Mucosa of stomach (tissue), 1 donor: ENCODE data around the gene CTDNEP1.
A peak's percentile ranks its signal among the peaks of the same experiment; 100 is the strongest.

Source experiments
- H3K27me3 ChIP-seq: one replicate; pipeline ENCODE4 v1.7.0; 2013; ENCODE audit warnings: mild to moderate bottlenecking, low read length; ENCODE audit not compliant: control insufficient read depth, insufficient read depth
- H3K36me3 ChIP-seq: one replicate; pipeline ENCODE4 v1.7.0; 2013; ENCODE audit warnings: low read length; ENCODE audit not compliant: control insufficient read depth, insufficient read depth
- H3K4me1 ChIP-seq: one replicate; pipeline ENCODE4 v1.7.0; 2013; ENCODE audit warnings: mild to moderate bottlenecking, low read length; ENCODE audit not compliant: control insufficient read depth, insufficient read depth
- H3K4me3 ChIP-seq: one replicate; pipeline ENCODE4 v1.7.0; 2013; ENCODE audit warnings: low read length
- H3K9ac ChIP-seq: one replicate; pipeline ENCODE4 v1.7.0; 2013; ENCODE audit warnings: mild to moderate bottlenecking, low read length, moderate library complexity
- H3K9me3 ChIP-seq: one replicate; pipeline ENCODE4 v1.7.0; 2013; ENCODE audit warnings: mild to moderate bottlenecking, low read length, moderate library complexity; ENCODE audit not compliant: control insufficient read depth
- donor health status: Pancreatic carcinoma.

Gene CTDNEP1

DNA sequence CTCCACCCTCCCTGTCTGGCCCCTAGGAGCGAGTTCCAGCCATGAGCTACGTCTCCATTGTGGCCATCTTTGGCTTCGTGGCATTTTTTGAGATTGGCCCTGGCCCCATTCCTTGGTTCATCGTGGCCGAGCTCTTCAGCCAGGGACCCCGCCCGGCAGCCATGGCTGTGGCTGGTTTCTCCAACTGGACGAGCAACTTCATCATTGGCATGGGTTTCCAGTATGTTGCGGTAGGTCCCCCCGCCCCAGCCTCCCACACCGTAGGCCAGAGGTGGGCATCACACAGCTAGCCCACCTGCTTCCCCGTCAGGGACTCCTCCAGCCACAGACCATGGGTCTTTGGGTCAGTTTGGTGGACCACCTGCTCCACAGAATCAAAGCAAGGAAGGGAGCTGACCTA is 34.1 kb upstream of the CTDNEP1 start:
- H3K27me3 ChIP-seq = peaks cover 37% of the 10 kb centered on the region
- peaks cover 16% of the 10 kb centered on the region for H3K4me1 ChIP-seq
- H3K9ac ChIP-seq = no peak overlapping the region
- no peak overlapping the region for H3K4me3 ChIP-seq
- no peaks in the 10 kb centered on the region for H3K36me3 ChIP-seq
- H3K9me3 ChIP-seq = no peaks in the 10 kb centered on the region

DNA sequence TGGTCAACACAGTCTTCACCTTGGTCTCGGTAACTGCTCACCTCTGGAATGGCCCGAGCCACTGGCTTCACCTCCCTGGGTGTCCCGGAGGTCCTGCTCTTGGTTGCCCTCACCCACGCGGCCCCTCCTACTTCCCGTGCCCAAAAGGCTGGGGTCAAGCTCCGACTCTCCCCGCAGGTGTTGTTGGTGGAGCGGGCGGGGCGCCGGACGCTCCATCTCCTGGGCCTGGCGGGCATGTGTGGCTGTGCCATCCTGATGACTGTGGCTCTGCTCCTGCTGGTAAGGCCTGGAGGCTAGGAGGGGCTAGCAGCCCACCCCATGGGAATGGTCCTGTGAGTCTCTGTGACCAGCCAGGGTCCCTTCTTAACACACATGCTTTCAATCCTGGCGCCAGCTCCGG is 33.4 kb upstream of the CTDNEP1 start:
- Histone ChIP-seq H3K9me3 (no peaks in the 10 kb centered on the region), H3K36me3 (no peaks in the 10 kb centered on the region), H3K4me1 (peaks cover 21% of the 10 kb centered on the region), H3K27me3 (peaks cover 43% of the 10 kb centered on the region), H3K4me3 (no peak overlapping the region), H3K9ac (no peak overlapping the region)

DNA sequence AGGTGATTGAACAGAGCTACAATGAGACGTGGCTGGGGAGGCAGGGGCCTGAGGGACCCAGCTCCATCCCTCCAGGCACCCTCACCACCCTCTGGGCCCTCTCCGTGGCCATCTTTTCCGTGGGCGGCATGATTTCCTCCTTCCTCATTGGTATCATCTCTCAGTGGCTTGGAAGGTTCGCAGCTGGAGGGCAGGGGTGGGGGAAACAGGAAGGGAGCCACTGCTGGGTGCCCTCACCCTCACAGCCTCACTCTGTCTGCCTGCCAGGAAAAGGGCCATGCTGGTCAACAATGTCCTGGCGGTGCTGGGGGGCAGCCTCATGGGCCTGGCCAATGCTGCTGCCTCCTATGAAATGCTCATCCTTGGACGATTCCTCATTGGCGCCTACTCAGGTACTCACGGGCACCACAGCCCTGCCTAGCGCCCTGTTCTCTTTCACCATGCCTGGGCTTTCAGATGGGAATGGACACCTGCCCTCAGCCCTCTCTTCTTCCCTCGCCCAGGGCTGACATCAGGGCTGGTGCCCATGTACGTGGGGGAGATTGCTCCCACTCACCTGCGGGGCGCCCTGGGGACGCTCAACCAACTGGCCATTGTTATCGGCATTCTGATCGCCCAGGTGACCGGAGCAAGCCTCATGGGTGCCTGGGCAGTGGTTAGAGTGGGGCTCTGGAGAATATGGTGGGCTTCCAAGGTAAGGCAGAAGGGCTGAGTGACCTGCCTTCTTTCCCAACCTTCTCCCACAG is 32.1 kb upstream of the CTDNEP1 start:
- no peak overlapping the region for H3K9ac ChIP-seq
- H3K4me3 ChIP-seq = no peak overlapping the region
- H3K36me3 ChIP-seq = no peaks in the 10 kb centered on the region
- no peaks in the 10 kb centered on the region for H3K9me3 ChIP-seq
- H3K27me3 ChIP-seq = peaks cover 43% of the 10 kb centered on the region
- H3K4me1 ChIP-seq = peaks cover 21% of the 10 kb centered on the region

DNA sequence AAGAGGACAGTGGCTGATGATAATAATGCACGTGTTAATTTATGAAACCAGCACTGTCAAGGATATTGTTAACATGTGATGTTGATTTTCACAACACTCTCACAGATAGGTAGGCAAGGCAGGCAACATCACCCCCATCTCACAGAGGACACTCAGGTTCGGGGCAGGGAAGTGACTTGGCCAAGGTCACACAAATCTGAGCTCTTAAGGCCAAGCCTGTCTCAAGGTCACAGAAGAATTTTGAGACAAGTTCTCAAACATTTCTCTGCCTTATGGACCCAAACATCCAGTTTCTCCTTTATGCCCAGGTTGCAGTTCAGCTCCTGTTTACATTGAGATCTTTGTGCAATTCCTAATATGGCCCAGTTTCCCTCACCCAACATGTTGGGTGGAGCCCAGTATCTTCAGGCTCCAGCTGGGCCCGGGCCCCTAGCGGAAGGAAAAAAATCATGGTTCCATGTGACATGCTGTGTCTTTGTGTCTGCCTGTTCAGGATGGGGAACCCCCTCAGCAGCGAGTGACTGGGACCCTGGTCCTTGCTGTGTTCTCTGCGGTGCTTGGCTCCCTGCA is 31.3 kb upstream of the CTDNEP1 start:
- Histone ChIP-seq H3K4me1 (peaks cover 21% of the 10 kb centered on the region), H3K36me3 (no peaks in the 10 kb centered on the region), H3K27me3 (peaks cover 43% of the 10 kb centered on the region), H3K4me3 (no peak overlapping the region), H3K9ac (no peak overlapping the region), H3K9me3 (no peaks in the 10 kb centered on the region)

DNA sequence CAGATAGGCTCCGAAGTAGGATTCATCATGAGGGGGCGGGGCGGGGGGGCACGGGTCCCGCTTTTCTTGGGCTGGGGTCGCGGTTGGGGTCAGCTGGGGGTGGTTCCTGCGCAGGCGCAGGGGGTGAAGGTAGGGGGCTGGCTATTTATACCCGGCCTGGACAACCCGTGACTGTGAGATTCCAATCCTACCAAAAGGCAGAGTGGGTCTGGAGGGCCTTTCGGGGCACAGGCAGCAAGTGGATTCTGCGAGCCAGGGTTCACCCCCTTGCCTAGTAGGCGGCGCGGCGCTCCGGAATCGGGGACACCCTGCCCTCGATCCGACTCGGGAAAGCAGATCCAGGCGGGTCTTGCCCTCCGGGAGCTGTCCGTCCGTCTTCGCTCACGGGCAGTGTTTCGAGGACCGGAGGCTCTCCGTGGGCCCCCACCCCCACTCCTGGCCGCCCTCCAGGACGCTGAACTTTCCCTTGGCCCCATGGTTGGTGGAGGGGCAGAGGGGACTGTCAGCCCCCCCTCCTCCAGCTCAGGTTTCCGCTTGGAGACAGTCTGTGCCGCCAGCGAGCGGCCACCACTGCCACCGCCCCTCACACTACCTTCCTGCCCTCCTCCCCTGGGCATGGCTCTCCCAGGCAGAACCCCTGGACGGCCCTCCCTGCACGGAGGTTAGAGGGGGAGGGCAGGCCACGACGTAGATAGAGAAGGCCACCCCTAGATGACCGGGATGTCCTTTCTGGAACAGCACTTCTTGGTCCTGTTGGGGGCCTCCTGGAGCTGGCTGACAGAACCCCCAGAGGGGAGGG is 30.6 kb upstream of the CTDNEP1 start:
- Histone ChIP-seq H3K4me3 (no peak overlapping the region), H3K27me3 (peaks cover 43% of the 10 kb centered on the region), H3K9ac (no peak overlapping the region), H3K9me3 (no peaks in the 10 kb centered on the region), H3K36me3 (no peaks in the 10 kb centered on the region), H3K4me1 (peaks cover 21% of the 10 kb centered on the region)

DNA sequence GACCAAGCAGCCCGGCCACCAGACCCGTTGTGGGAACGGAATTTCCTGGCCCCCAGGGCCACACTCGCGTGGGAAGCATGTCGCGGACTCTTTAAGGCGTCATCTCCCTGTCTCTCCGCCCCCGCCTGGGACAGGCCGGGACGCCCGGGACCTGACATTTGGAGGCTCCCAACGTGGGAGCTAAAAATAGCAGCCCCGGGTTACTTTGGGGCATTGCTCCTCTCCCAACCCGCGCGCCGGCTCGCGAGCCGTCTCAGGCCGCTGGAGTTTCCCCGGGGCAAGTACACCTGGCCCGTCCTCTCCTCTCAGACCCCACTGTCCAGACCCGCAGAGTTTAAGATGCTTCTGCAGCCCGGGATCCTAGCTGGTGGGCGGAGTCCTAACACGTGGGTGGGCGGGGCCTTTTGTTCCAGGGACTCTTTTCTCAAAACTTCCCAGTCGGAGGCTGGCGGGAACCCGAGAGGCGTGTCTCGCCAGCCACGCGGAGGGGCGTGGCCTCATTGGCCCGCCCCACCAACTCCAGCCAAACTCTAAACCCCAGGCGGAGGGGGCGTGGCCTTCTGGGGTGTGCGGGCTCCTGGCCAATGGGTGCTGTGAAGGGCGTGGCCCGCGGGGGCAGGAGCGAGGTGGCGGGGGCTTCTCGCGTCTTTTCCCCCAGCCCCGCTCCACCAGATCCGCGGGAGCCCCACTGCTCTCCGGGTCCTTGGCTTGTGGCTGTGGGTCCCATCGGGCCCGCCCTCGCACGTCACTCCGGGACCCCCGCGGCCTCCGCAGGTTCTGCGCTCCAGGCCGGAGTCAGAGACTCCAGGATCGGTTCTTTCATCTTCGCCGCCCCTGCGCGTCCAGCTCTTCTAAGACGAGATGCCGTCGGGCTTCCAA is 29.8 kb upstream of the CTDNEP1 start, which contains the start of gene SLC2A4:
TSS of gene SLC2A4 (plus strand) at position 645 of the 879 bp plus-strand sequence. CDS start at position 862, 217 bp downstream.
- no peaks in the 10 kb centered on the region for H3K36me3 ChIP-seq
- H3K9ac ChIP-seq = peak within 1 kb of the TSS; percentile 40
- peak within 1 kb of the TSS; percentile 41 for H3K4me3 ChIP-seq
- peaks cover 43% of the 10 kb centered on the region for H3K27me3 ChIP-seq
- H3K4me1 ChIP-seq = peaks cover 21% of the 10 kb centered on the region
- H3K9me3 ChIP-seq = no peaks in the 10 kb centered on the region

DNA sequence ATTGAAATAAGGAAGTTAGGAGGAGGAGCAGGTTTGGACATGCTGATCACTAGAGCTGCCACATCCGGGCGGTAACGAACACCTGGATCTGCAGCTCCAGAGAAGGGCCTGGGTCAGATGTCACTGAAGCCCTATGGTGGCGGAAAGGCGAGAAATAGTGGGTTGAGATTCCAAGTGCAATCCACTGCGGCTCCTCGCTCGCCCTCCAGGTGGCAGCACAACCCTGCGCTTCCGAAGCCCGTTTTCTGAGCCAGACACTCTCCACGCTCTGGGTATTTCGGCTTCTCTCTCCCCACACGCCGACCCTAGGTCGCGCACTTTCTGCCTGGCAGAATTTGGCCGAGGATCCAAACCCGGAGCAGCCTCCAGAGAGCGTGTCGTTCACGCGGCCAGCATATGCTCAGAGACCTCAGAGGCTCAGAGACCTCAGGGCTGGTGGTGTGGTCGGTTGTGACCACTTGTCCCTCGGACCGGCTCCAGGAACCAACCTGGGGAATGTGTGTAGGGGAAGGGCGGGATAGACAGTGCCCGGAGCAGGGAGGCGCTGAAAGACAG is 29.1 kb upstream of the CTDNEP1 start:
- Histone ChIP-seq H3K9me3 (no peaks in the 10 kb centered on the region), H3K4me1 (peaks cover 21% of the 10 kb centered on the region), H3K9ac (peak overlapping the region; percentile 40)

DNA sequence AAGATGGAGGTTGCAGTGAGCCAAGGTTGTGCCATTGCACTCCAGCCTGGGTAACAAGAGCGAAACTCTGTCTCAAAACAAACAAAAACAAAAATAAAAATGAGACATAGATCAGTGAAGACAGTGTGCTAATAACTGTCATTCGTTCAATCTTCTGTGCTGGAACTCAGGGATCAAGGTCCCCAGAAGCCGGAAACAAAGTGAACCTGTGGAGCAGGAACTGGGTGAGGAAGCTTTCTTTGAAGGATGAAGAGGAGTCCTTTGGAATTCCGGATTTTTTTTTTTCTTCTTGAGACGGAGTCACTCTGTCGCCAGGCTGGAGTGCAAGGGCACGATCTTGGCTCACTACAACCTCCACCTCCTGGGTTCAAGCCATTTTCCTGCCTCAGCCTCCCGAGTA is 27.9 kb upstream of the CTDNEP1 start:
- Histone ChIP-seq H3K4me1 (peaks cover 21% of the 10 kb centered on the region), H3K36me3 (no peaks in the 10 kb centered on the region), H3K9ac (no peak overlapping the region), H3K27me3 (peaks cover 41% of the 10 kb centered on the region), H3K9me3 (no peaks in the 10 kb centered on the region), H3K4me3 (no peak overlapping the region)

More for the DNA sequence above, 29.1 kb upstream of the CTDNEP1 start:
- Histone ChIP-seq H3K27me3 (peaks cover 43% of the 10 kb centered on the region), H3K4me3 (peak overlapping the region; percentile 41), H3K36me3 (no peaks in the 10 kb centered on the region)

DNA sequence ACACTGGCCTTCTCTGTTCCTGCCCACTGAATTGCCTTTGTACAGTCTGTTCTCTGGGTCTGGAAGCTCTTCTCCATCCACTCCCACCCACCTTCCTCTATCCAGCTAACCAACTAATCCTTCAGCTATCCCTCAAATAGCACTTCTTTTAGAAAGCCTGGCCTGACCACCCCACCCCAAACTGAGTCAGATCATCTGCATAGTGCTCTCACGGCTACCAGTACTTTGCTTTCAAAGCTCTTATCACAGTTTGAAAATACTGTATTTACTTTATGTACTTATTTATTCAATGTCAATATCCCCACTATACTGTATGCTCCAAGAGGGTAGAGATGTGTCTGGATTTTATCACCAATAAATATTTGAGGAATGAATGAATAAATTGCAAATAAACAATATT is 15.2 kb upstream of the CTDNEP1 start:
- Histone ChIP-seq H3K36me3 (no peaks in the 10 kb centered on the region), H3K4me1 (peaks cover 19% of the 10 kb centered on the region), H3K27me3 (peaks cover 33% of the 10 kb centered on the region), H3K4me3 (no peak overlapping the region), H3K9ac (no peak overlapping the region), H3K9me3 (no peaks in the 10 kb centered on the region)

DNA sequence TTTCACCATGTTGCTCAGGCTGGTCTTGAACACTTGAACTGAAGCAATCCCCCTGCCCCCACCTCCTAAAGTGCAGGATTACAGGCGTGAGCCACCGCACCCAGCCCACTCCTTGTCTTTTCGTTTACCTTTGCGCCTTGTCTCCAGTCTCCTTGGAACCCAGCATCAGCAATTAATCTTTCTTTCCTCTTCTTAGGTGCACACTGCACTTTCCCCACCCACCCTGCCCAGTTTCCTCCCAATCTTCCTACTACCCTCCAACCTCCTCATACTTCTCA is 12.2 kb upstream of the CTDNEP1 start:
- Histone ChIP-seq H3K4me1 (peaks cover 42% of the 10 kb centered on the region), H3K4me3 (no peak overlapping the region), H3K36me3 (no peaks in the 10 kb centered on the region), H3K9me3 (no peaks in the 10 kb centered on the region), H3K9ac (no peak overlapping the region), H3K27me3 (peaks cover 42% of the 10 kb centered on the region)

DNA sequence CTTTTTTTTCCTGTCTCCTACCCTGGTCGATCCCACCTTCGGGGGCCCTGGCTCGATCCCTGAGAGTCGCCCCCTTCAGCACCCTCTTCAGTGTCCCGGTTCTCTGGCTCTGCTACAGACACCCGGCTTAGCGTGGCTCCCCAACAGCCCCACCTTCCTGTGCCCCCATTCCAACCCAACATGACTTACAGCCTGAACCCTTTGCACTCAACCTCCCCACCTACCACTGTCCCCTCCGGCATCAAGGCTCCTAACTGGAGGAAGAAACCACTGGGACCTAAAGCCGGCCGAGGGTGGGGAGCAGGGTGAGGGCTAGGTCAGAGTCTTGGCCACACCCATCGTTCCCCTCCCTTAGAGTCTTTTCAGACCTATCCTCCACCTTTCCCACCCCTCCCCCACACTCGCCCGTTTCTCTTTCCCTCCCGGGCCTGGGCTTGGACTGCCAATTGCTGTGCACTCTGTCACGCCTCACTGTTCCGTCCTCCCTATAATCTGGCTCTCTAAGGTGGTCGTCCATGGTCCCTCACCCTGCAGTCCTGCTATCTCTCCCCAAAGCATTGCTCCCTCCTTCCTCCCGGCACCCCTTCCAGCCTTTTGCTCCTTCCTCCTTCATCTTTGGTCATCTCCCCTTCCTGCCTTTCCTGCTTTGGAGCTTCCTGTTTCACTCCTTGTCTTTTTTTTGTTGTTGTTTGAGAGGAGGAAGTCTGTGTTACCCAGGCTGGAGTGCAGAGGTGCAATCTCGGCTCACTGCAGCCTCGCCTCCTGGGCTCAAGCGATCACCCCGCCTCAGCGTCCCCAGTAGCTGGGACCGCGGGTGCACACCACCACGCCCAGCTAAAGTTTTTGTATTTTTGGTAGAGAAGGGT is 11.6 kb upstream of the CTDNEP1 start:
- Histone ChIP-seq H3K9me3 (no peaks in the 10 kb centered on the region), H3K36me3 (no peaks in the 10 kb centered on the region), H3K4me1 (peaks cover 45% of the 10 kb centered on the region), H3K4me3 (peak overlapping the region; percentile 50), H3K9ac (peak overlapping the region; percentile 77), H3K27me3 (peaks cover 42% of the 10 kb centered on the region)
